HG02840 (cell line): ENCODE data around the gene ORC6.

Experiments used
- ATAC-seq: cut with Tn5 transposase; IDR thresholded peaks from one replicate; pipeline ENCODE4 v1.9.1; 2021; ENCODE audit warnings: mild to moderate bottlenecking, moderate library complexity, moderate number of reproducible peaks; ENCODE audit not compliant: unreplicated experiment, low FRiP score

Gene ORC6

DNA sequence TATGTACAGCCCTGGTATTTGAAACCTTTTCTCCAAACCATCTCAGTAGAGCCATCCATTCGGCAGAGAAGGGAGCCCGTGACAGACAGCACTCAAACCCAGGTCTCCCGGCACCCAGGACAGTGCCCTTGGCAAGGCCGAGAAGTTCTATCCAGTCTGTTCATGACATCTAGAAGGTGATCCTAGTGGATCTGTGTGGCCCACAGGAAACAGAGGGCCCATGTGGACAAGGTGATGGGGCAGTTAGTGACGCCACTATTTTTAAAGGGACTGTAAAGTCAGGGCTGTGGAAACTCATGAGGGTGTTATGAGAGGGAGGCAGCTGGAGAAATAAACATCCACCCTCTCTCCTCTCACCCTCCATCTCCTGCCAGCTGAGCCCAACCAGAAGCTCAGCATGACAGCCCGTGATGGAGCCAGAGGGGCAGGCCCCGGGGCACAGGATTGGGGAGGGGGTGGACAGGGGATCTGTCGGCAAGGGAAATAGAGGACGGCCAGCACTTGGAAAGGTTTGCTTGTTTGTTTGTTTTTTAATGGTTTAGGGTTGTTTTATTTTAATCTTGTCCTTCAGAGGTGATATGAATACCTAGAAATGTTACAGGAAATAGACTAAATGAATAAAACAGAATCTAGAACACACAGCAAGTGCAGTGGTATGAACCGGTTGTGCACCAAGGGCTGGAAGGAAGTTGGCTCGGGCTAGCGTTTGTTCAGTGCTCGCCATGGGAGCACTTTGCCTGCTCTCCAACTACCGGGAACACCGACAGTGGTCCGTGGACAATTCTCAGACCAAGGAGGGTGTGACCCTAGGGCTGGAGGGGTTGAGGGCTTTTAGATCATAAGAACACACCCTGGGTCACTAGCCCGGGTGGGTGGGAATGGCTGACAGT is 41.6 kb downstream of the ORC6 start:
- no peak for ATAC-seq

DNA sequence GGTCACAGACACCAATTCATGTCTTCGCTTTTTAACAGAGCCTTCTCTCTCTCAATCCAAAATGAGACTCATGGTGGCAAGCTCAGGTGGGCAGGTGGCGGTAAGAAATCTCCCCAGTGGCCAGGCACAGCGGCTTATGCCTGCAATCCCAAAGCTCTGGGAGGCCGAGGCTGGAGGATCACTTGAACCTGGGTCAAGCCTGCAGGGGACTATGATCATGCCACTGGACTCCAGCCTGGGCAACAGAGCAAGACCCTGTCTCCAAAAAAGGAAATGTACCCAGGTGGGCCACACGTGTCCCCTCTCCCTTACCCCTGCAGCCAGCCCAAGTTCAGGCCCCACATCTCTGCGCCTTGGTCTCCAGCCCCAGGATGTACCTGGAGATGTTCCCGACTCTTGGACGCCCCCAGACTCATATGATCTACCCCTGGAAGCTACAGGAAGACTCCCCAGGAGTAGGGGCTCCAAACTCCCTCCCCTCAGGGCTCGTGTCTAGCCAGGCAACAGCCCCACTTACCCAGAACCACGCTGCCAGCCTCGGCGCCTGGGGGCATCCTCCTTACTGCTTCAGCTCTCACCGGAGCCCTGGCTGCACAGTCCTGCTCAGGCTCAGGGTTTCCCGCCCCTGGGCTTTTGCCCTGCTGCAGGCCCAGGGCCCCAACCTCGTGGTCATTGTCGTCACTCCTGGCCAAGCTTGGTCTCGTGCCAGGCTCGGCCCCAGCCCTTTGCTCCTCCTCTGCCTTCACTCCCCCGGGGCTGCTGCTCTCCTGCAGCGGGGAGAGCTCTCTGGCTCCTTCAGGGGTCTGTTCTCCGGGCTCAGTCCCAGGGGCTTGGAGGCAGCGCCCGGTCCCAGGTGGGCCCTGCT is 42.5 kb downstream of the ORC6 start:
- ATAC-seq: no peak

DNA sequence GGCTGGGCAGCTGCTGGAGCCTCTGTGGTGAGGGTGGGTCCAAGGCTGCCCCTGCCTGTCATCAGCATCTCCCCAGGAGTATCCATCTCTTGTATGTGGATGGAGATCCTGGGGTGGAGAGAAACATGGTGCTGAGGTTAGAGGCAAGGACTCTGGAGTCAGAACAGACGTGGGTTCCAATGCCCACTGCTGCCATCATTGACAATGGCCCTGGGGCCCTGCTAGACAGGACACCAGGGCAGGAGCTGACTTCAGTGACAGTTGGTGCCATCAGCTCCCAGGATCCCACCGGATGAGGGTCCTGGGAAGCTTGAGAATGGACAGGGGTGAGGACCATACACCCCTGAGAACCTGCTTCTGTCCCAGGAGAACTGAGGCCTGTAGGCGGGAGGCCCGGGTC is 43.1 kb downstream of the ORC6 start:
- no peak for ATAC-seq

DNA sequence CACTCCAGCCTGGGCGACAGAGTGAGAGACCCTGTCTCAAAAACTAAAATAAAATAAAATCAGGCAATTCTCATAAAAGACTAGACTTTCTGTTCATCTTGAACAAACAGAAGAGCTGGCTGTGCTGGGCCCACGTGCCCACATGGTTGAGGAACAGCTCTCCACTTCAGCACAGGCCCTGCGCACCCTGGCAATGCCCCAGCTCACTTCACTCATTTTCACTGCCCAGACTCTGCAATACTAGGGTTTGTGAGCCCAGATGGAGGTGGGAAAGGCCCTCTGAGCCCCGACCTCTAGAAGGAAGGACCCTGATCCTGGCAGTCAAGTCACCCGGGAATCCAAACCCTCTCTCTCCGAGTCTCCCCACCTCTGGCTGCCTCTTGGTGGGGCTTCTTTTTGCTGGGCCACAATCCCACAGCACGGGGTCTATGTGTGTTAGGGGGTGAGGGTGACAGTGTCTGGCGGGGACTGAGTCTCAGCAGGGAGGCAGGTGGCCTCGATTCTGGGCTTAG is 43.9 kb downstream of the ORC6 start:
- no peak for ATAC-seq

DNA sequence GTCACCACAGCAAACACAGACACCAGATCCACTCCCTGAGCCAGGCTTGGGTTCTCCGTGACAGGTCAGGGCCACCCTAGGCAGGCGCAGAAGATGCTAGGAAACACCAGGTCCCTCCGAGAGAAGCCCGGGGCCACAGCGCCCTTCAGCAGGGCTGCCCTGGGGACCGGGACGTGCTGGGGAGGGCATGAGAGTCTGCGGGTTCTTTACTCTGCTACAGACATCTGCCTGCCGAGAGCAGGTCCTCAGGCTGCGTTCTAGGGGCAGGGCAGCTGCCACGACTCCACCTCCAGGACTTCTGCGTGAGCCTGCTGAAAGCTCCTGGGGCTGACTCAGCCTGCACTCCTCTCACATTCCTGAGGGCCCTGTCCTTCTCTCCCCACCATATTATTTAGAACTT is 47.2 kb downstream of the ORC6 start:
- no peak for ATAC-seq

DNA sequence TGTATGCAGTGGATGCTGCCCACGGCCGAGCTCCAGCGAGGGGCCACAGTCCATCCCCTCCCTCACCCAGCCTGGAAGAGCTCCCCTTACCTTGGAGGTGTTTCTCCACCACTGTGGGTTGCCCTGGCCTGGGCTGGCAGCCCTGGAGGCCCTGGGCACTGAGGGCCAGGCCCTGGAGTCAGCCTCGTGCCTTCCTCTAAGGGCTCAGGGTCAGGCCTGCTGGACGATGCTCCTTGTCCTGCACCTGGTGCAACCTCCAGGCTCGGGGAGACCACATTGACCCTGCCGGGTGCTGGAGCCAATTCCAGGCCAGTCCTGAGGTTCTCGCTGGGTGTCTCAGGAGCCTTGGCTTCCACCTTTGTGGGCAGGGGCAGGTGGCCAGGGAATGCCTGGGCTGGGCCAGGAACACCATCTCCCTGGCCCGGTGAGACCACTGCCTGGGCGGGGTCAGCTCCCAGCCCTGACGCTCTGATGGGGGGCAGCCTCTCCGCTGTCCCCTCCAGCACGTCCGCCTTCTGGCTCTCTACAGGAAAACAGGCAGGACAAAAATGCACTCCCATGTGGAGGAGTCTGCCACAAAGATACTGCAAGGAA is 48.3 kb downstream of the ORC6 start:
- no peak for ATAC-seq

DNA sequence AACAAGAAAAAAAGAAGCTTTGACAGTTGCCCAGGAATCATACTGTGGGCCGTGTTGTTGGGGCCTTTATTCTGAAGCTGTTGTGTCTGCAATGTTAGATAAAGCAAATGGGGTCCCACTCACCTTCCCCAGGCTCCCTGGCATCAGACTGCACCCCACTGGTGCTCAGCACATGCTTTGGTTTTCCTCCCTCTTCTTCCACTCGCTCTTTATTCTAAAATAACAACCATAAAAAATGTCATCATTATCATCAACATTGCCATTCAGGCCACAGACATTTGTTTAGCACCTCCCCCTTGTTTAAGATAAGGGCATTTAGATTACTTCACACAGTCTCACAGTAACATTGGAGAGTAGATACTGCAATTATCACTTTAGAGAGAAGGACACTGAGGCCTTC is 50.5 kb downstream of the ORC6 start:
- ATAC-seq: no peak

DNA sequence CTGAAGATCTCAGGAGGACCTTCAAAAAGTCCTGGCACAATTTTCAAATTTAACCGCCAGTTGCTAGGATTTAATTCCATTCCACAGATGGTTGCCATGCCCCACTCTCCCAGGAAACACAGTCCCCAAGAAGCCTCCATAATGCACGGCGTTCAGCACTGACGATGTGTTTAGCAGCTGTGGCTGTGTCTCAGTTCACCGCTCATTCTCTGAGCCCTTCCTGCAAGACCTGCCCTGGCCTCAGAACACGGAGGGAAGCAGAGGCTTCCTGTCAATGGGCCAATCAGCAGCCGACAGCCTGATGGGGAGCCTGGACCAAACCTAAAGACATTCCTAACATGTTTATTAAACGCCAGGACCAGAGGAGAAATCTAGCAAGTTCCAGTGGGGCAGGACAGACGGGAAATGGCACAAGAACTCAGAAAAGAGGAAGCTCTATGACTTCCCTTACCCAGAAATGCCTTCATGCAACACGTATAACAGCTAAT is 53.8 kb downstream of the ORC6 start:
- ATAC-seq: no peak

DNA sequence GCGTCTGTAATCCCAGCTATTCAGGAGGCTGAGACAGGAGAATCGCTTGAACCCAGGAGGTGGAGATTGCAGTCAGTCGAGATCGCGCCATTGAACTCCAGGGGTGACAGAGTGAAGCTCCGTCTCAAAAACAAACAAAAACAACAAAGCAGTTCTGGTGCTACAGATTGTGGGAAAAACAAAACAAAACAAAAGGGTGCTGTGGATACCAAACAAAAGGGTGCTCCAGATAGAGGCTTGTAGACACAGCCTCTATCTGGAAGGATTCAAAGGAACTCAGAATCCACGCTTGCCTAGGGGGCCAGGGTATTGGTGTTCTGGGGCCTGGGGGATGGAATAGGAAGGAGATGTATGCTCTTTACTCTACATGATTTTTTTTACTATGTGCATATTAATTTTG is 56.2 kb downstream of the ORC6 start:
- ATAC-seq: no peak

DNA sequence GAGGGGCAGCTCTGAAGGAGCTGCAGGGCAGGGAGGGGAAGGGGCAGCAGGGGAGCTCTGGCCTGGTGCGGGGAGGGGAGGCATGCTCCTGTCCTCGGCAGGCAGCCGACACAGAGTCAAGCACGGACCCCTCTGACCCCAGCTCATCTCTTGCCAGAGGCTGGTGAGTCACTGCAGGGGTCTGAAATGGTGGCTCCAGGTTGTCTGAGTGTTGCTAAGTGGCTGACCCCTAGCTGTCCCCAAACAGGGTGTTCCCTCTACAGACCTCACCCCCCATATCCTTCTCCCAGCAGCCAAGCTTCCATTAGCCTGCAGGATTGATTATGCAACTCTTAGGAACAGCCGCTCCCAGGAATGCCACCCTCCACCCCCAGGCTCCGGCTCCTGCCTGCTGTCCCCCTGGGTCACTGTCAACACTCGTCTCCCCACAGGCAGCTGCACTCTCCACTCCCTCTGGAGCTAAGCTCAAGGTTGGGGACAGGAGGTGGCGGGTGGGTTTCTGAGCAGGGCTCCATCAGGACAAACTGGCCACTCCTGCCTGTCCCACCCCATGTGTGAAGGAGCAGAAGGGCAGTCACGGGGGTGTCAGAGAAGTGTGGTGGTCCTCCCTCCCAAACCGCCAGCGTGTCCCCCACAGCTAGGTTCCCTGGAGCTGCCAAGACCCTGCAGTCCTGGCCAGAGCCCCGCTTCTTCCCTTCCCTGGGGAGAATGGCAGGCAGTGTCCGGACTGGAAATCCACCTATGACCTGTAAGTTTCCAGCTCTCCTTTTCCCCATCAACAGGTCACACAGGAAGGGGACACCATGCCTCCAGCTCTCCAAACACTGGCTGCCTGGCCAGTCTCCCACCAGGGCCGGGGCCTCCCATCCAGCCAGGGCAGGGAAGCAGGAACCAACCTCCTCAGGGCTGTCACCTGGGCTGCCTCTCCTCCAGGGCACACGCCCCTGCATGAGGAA is 57.6 kb downstream of the ORC6 start:
- ATAC-seq: no peak
